ENCODE data around the gene HIC2.
"Not testable (repeated sequence)": the region's sequence is repeated elsewhere in the genome, so short reads cannot be mapped to it uniquely, and the experiment has no call there.

The HIC2 gene, protein sequence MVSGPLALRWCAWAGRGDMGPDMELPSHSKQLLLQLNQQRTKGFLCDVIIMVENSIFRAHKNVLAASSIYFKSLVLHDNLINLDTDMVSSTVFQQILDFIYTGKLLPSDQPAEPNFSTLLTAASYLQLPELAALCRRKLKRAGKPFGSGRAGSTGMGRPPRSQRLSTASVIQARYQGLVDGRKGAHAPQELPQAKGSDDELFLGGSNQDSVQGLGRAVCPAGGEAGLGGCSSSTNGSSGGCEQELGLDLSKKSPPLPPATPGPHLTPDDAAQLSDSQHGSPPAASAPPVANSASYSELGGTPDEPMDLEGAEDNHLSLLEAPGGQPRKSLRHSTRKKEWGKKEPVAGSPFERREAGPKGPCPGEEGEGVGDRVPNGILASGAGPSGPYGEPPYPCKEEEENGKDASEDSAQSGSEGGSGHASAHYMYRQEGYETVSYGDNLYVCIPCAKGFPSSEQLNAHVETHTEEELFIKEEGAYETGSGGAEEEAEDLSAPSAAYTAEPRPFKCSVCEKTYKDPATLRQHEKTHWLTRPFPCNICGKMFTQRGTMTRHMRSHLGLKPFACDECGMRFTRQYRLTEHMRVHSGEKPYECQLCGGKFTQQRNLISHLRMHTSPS

GRCh38 chr22:21417227-21417746 lies at the start of gene HIC2:
Gene HIC2 (plus strand): TSS chr22:21417371. CDS start chr22:21442832, 25,461 bp downstream.
- not testable (repeated sequence) for FAIRE-seq

GRCh38 chr22:21368603-21369310 lies 48.4 kb upstream of the HIC2 start:
- FAIRE-seq, result not testable (repeated sequence)

DNA sequence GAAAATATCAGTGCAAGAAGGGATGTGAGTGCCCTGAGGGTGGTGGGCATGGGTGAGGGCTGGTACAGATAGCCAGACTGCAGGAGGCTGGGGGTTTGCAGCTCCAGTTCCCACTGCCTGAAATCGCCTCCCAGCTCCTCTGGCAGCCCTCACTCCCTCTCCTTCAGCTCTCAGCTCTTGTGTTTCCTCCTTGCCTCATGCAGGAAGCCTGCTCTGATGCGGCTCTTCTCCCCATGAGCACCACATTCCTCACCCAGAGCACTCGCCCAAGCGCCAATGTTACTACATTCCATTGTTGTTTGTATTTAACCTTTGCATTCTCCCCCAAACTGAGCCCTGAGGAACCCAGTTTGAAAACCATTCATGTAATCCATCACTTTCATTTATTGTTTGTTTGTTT lies 41.3 kb upstream of the HIC2 start:
- not testable (repeated sequence) for FAIRE-seq

- FAIRE-seq, result not testable (repeated sequence)
Measured at GRCh38 chr22:21383701-21384467, 33.3 kb upstream of the HIC2 start, which contains the start of gene RIMBP3B. Gene RIMBP3B (plus strand): TSS chr22:21383751. CDS start chr22:21383859, 108 bp downstream.

- not testable (repeated sequence) for FAIRE-seq
Measured at GRCh38 chr22:21384468-21385357, 32.5 kb upstream of the HIC2 start.

GRCh38 chr22:21389480-21389879 lies 27.7 kb upstream of the HIC2 start:
- not testable (repeated sequence) for FAIRE-seq

DNA sequence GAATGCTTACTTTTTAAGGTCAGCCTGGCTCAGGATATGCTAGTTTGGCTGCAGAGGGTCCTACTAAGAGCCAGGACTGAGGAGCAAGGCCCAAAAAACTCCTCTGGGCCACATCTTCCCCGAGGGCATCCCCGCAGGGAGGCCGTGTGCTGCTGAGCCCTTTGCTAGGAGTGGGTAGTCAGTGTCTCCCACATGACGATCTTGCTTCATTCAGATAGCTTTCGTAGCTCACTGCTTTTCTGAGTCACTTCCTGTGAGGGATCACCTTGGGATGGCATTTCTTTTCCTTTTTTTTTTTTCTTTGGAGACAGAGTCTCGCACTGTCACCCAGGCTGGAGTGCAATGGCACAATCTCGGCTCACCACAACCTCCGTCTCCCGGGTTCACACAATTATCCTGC lies 27.2 kb upstream of the HIC2 start:
- not testable (repeated sequence) for FAIRE-seq

GRCh38 chr22:21394613-21395012 lies 22.6 kb upstream of the HIC2 start:
- FAIRE-seq, result not testable (repeated sequence)

GRCh38 chr22:21401197-21401969 lies 15.8 kb upstream of the HIC2 start:
- FAIRE-seq, result not testable (repeated sequence)

DNA sequence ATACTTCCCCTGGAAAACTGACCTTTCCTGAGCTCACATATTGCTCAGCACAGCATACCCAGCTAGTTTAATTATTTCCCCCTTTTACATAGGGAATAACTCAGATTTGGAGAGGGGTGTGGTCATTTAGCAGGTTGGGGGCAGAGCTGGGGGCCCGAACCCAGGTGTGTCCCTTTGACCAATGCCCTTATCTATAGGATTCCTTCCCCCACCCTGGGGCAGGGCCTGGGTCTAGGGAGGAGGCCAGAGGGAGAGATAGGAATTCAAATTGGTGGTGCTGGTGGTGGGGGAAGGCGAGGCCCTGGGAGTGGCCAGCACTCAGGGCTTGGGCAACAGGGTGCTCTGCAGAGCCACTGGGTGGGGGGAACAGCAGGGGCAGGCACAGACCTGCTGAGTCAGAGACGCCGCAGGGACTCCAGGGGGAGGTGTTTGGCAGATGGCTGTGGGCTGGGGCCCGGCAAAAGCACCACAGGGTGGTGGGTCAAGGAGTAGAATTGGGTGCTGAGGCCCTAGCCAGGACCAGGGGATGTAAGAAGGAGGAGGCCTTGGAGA lies 14.3 kb upstream of the HIC2 start:
- FAIRE-seq, result not testable (repeated sequence)

DNA sequence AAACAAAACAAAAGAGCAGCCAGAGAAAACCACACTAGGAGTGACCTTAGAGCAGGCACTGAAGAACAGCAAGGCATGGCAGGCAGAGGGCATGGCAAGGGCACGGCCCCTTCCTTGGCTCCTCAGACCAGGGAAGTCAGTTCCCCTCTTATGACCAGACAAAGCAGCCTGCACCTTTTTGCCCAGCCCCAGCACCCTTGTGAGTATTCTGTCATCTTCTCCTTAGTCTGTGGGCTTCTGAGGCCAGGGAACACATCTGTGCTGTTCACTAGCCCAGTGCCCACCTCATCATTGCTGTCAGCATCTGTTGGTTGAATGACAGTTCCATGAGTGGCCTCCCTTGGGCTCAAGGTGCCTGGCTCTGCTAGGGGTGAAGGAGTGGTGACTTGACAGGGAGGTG lies 10.0 kb upstream of the HIC2 start:
- FAIRE-seq, result not testable (repeated sequence)

GRCh38 chr22:21407792-21408191 lies 9.4 kb upstream of the HIC2 start:
- FAIRE-seq, result not testable (repeated sequence)

DNA sequence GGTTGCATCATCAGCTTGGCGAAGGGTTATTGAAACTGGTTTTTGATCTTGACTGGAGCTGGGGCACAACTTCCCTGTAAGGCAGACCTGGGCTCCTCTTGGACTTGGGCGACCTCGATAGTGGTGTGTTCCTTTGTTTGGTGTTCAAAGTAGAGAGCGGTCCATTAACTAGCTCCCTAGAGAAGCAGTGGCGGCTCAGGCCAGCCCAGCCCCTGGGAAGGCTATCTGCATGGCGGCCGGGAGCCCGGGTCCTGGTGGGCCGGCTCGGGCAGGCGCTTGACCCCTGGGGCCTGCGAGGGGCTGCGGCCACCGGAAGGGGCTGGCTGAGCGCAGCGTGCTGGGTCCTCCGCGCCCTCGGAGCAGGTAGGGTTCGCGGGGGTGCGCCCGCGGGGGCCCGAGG lies 796 bp upstream of the HIC2 start:
- FAIRE-seq, result not testable (repeated sequence)

DNA sequence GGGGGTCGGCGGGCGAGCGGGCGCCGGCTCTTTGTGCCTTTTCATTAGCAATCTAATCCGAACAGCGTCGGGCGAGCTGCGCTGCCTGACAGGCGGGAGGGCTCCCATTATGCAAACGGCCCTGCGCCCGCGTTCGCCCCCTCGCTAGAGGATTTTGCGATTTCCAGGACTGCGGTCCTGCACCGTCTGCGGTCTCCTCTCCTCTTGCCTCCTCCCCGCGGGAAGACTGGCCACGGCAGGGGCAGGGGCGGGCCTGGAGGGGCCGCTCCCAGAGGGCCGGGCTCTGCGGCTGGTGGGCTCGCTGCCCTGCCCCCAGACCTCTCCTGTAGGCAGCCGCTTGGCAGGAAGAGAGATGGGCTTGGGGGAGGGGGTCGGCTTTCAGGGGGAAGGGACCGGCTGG lies 682 bp downstream of the HIC2 start:
- not testable (repeated sequence) for FAIRE-seq

- FAIRE-seq, result not testable (repeated sequence)
Measured at GRCh38 chr22:21418974-21419638, 1.9 kb downstream of the HIC2 start.

DNA sequence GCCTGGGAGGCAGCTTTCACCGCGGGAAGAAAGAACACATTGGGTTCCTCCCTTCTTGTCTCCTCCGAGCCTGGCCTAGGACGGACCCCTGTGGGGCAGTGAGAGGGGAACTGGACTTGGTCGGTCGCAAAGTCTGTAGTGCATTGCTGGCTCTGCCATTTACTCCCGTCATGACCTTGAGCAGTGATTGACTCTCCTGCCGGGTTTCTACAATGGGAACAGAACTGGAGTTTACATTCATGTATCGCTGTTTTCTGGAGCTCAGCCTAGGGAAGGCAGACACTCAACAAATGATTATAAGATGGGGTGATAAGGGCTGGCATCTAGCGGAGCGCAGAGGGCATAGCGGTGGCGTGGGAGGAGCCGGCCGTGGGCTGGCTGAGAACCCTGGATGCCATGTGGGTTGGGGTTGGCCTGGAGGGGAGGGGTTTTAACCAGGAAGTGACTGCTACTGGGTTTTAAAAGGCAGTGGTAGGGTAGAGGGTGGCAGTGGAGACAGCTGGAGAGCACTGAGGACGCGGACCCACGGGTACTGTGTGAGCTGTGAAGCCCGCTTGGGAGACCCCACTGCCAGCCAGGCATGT lies 3.1 kb downstream of the HIC2 start:
- FAIRE-seq, result not testable (repeated sequence)

- FAIRE-seq, result not testable (repeated sequence)
Measured at GRCh38 chr22:21424084-21424709, 7.0 kb downstream of the HIC2 start.
